Activated T-cell treated with anti-CD3 and anti-CD28 coated beads, Interleukin-2, amount 50 U/mL, for 24 hours (primary cell): ENCODE data around the gene DIS3L2.
"Not testable (repeated sequence)": the region's sequence is repeated elsewhere in the genome, so short reads cannot be mapped to it uniquely, and the experiment has no call there.

Source experiments
- DNase-seq: peaks from one replicate; pipeline ENCODE4 v3.0.0-alpha.2; 2020
- H3K27ac Mint-ChIP-seq: 2 replicates; pipeline ENCODE4 v1.8.0; 2020; ENCODE audit warnings: mild to moderate bottlenecking, mixed read lengths
- H3K27me3 Mint-ChIP-seq: 2 replicates; pipeline ENCODE4 v1.8.0; 2020; ENCODE audit warnings: mixed read lengths
- H3K36me3 Mint-ChIP-seq: 2 replicates; pipeline ENCODE4 v1.8.0; 2020; ENCODE audit warnings: low read depth, mixed read lengths
- H3K4me1 Mint-ChIP-seq: 2 replicates; pipeline ENCODE4 v1.8.0; 2020; ENCODE audit warnings: low read depth, mixed read lengths
- H3K4me3 Mint-ChIP-seq: 2 replicates; pipeline ENCODE4 v1.8.0; 2020; ENCODE audit warnings: mild to moderate bottlenecking, moderate library complexity, mixed read lengths
- H3K9me3 Mint-ChIP-seq: 2 replicates; pipeline ENCODE4 v1.8.0; 2020; ENCODE audit warnings: mixed read lengths

DIS3L2 gene

DNA sequence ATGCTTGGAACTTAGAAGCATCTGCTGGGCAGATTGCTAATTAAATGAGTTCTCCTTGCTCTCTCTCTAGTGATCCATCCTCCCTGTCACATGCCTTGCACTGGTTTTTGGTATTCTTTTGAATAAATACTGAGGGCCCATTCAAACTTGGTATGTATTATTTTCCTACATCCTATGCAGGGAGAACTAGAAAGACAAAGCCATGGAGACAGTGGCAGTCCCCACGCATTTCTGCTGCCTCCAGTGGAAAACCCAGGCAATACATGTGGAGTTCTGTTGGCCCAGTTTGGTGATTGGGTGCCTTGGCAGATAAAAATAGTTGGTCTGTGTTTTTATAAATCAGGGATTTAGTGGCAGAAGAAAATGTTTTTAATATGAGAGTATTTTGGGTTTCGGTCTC, 68.7 kb downstream of the DIS3L2 start:
- Mint-ChIP-seq H3K4me1 (peaks cover 33% of the 10 kb centered on the region), H3K27me3 (no peaks in the 10 kb centered on the region), H3K27ac (no peak overlapping the region)

DNA sequence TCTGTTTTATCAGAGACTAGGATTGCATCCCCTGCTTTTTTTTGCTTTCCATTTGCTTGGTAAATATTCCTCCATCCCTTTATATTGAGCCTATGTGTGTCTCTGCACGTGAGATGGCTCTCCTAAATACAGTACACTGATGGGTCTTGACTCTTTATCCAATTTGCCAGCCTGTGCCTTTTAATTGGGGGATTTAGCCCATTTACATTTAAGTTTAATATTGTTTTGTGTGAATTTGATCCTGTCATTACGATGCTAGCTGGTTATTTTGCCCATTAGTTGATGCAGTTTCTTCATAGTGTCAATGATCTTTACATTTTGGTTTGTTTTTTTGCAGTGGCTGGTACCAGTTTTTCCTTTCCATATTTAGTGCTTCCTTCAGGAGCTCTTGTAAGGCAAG, 73.8 kb downstream of the DIS3L2 start:
- not testable (repeated sequence) for DNase-seq, H3K27me3 Mint-ChIP-seq, H3K27ac Mint-ChIP-seq, H3K4me3 Mint-ChIP-seq
- peaks cover 30% of the 10 kb centered on the region for H3K9me3 Mint-ChIP-seq
- peaks cover 14% of the 10 kb centered on the region for H3K4me1 Mint-ChIP-seq
- H3K36me3 Mint-ChIP-seq, result peaks cover 89% of the 10 kb centered on the region

More for the DNA sequence above, 68.7 kb downstream of the DIS3L2 start:
- H3K9me3 Mint-ChIP-seq, result peaks cover 22% of the 10 kb centered on the region
- peaks cover 90% of the 10 kb centered on the region for H3K36me3 Mint-ChIP-seq
- no peak for DNase-seq
- no peak overlapping the region for H3K4me3 Mint-ChIP-seq

DNA sequence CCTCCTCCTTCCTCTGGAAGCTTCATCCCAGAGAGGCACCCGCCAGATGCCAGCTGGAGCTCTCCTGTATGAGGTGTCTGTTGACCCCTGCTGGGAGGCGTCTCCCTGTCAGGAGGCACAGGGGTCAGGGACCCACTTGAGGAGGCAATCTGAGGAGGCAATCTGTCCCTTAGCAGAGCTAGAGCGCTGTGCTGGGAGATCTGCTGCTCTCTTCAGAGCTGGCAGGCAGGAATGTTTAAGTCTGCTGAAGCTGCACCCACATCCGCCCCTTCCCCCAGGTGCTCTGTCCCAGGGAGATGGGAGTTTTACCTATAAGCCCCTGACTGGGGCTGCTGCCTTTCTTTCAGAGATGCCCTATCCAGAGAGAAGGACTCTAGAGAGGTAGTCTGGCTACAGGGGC, 75.4 kb downstream of the DIS3L2 start:
- DNase-seq, H3K4me3 Mint-ChIP-seq, H3K27ac Mint-ChIP-seq, H3K27me3 Mint-ChIP-seq: not testable (repeated sequence)
- Mint-ChIP-seq H3K9me3 (peaks cover 25% of the 10 kb centered on the region), H3K36me3 (peaks cover 80% of the 10 kb centered on the region), H3K4me1 (peaks cover 18% of the 10 kb centered on the region)

DNA sequence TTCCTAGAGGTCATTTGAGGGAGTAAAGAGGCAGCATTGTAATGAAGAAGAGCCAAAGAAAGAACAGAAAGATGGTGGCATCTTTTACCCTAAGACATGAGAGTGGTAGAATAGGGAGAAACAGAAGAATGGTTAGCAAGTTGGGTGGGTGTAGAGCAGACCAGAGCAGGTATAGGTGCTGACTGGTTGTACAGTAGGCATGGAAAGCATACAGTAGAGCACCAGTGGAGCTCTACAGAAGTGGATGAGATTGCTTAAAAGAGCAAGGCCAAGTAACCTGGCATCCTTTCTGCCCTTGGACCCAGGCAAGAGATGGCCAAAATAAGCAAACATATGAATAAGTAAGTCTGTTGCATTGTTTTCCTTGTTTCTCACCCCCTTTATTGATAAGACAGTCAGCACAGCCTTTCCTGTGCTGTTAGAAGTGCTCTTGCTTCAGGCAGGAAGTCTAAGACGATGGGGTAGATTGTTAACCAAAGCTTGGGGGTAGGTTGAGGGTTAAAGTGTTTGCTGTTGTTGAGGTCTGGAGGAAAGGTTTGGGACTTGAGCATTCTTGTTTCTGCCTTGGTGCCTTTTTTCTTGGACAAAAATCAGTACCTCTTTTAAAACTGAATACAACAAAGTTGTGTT, 76.9 kb downstream of the DIS3L2 start:
- H3K9me3 Mint-ChIP-seq, result peaks cover 22% of the 10 kb centered on the region
- no peak overlapping the region for H3K27ac Mint-ChIP-seq
- no peak overlapping the region for H3K4me3 Mint-ChIP-seq
- peaks cover 27% of the 10 kb centered on the region for H3K4me1 Mint-ChIP-seq
- H3K36me3 Mint-ChIP-seq, result peaks cover 76% of the 10 kb centered on the region
- DNase-seq, result no peak
- H3K27me3 Mint-ChIP-seq, result no peaks in the 10 kb centered on the region

DNA sequence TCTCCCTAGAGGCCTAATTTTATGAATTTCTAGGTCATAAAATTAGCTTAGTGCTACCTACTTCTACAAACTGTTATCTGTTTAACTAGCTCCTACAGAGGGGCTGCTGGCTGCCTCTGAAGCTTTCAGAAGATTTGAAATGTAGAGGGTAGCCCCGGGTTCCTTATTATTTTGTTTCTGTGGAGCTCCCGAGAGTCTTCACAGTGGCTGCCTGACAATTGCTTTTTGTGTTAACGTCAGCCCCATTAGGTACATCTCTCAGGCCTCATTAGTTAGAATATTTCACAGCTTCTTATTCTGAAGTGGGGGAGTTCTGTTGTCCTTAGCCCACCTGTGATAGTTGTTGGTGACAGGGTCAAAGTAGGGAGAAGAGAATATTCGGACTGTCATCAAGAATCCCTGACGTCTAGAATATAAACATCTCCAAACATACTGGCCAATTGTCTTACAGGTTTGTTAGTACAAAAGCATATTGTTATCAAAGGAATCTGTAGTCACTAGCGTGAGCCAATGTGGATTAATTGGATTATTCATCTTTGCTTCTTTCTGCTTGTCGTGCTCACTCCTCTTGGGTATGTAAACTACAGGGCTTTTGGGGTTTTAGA, 77.5 kb downstream of the DIS3L2 start:
- H3K27me3 Mint-ChIP-seq, result no peaks in the 10 kb centered on the region
- H3K4me3 Mint-ChIP-seq, result no peak overlapping the region
- DNase-seq, result no peak
- no peak overlapping the region for H3K27ac Mint-ChIP-seq
- peaks cover 72% of the 10 kb centered on the region for H3K36me3 Mint-ChIP-seq
- H3K4me1 Mint-ChIP-seq, result peaks cover 29% of the 10 kb centered on the region
- peaks cover 19% of the 10 kb centered on the region for H3K9me3 Mint-ChIP-seq

DNA sequence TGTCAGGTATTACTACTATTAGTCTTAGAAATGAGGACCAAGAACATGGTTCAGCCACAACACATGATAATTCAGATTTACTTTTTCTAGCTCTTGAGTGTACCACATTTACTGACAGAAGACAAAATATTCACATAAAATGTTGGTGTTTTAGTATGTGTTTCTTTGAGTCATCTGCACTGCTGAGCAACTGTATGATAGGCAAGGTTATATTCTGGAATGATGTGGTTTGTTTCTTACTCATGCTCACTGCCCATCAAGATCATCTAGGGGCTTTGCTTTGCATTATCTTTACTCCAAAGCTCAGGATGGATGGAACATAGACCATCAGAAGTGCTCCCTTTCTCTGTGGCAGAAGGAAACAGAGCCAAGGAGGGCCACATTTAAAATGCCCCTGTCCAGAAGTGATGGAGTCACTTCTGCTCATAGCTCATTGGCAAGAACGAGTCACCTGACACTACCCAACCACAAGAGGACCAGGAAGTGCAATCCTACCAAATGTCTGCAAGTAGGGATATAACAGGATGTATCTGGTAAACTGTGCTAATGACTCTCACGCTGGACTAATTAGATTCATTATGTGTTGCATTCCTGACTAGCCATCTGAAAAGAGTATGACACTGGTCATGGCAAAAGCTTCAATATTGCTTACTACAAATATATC, 81.5 kb downstream of the DIS3L2 start:
- H3K4me1 Mint-ChIP-seq, result peaks cover 21% of the 10 kb centered on the region
- DNase-seq, result no peak
- H3K27me3 Mint-ChIP-seq, result no peaks in the 10 kb centered on the region
- H3K9me3 Mint-ChIP-seq, result no peaks in the 10 kb centered on the region
- H3K36me3 Mint-ChIP-seq, result peaks cover 53% of the 10 kb centered on the region
- H3K27ac Mint-ChIP-seq, result no peak overlapping the region
- H3K4me3 Mint-ChIP-seq, result no peak overlapping the region

DNA sequence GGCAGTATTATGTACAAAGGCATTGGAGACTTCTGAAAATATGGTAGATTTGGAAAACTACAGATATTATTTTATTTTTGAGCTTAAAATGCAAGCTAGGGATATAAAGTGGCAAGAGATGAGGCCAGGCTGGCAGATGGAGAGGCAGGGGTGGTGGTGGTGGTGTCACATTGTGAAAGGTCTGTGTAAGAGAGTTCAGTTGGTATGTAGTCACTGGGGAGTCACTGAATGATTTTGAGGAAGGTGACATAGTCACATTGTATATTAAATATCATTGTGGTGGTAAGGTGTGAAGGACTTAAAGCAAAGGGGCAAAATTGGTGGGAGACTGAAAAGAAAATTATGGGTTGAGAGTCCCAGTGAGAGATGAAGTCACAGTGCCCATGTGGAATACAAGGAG, 82.5 kb downstream of the DIS3L2 start:
- Mint-ChIP-seq H3K4me1 (peaks cover 17% of the 10 kb centered on the region), H3K27me3 (no peaks in the 10 kb centered on the region), H3K4me3 (no peak overlapping the region), H3K27ac (no peak overlapping the region), H3K9me3 (no peaks in the 10 kb centered on the region), H3K36me3 (peaks cover 53% of the 10 kb centered on the region)
- no peak for DNase-seq

DNA sequence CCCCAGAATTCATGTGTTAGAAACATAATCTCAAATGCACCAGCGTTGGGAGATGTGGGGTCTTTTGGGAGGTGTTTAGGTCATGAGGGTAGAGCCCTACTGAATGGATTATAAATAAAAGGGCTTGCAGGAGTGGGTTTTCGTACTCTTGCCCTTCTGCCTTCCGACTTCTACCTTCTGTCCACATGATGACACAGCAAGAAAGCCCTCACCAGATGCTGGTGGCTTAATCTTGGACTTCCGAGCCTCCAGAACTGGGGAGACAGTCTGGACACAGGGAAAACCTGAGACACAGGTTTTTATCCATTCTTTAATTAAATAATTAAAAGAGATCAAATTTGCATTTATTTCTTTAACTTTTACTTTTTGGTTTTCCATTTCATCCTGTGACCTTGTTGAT, 87.8 kb downstream of the DIS3L2 start:
- DNase-seq, result no peak
- Mint-ChIP-seq H3K9me3 (no peaks in the 10 kb centered on the region), H3K36me3 (peaks cover 27% of the 10 kb centered on the region)

DNA sequence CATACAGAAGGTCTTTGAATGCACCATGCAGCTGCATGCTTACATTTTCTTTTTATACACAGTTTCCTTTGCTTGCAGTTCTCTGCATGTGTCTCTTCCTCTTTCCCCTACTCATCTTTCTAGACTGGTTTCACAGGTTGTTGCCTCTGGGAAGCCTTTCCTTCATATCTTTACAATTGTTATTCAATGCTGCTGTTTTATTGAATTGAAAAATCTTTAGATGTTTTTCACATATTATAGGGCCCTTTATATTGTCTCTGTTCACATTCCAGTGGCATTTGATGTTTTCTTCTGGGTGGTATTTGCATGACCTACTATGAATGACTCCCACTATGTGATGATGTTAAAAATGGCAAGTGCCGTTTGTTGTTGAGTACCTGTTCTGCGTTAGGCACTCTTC, 91.1 kb downstream of the DIS3L2 start:
- H3K4me1 Mint-ChIP-seq, result peaks cover 20% of the 10 kb centered on the region
- no peaks in the 10 kb centered on the region for H3K27me3 Mint-ChIP-seq
- DNase-seq, result no peak
- peaks cover 20% of the 10 kb centered on the region for H3K36me3 Mint-ChIP-seq
- H3K4me3 Mint-ChIP-seq, result no peak overlapping the region
- no peaks in the 10 kb centered on the region for H3K9me3 Mint-ChIP-seq
- no peak overlapping the region for H3K27ac Mint-ChIP-seq

More for the DNA sequence above, 87.8 kb downstream of the DIS3L2 start:
- Mint-ChIP-seq H3K27me3 (no peaks in the 10 kb centered on the region), H3K4me3 (no peak overlapping the region), H3K27ac (no peak overlapping the region), H3K4me1 (peaks cover 9% of the 10 kb centered on the region)

DNA sequence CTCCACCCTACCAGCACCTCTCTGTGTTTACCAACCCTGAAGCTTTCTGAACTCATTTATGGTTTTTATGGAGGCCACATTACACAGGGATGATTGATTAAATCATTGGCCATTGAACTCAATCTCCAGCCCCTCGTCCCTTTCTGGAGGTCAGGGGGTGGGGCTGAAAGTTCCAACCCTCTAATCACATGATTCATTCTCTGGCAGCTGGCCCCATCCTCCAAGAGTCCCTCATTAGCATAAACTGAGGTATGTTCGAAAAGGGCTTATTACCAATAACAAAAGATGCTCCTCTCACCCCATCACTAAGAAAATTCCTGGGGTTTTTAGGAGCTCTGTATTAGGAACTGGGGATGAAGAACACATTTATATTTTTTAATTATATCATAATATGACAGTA, 92.3 kb downstream of the DIS3L2 start:
- Mint-ChIP-seq H3K9me3 (no peaks in the 10 kb centered on the region), H3K27ac (no peak overlapping the region), H3K4me3 (no peak overlapping the region), H3K36me3 (peaks cover 14% of the 10 kb centered on the region), H3K4me1 (peaks cover 32% of the 10 kb centered on the region), H3K27me3 (no peaks in the 10 kb centered on the region)
- DNase-seq, result no peak

DNA sequence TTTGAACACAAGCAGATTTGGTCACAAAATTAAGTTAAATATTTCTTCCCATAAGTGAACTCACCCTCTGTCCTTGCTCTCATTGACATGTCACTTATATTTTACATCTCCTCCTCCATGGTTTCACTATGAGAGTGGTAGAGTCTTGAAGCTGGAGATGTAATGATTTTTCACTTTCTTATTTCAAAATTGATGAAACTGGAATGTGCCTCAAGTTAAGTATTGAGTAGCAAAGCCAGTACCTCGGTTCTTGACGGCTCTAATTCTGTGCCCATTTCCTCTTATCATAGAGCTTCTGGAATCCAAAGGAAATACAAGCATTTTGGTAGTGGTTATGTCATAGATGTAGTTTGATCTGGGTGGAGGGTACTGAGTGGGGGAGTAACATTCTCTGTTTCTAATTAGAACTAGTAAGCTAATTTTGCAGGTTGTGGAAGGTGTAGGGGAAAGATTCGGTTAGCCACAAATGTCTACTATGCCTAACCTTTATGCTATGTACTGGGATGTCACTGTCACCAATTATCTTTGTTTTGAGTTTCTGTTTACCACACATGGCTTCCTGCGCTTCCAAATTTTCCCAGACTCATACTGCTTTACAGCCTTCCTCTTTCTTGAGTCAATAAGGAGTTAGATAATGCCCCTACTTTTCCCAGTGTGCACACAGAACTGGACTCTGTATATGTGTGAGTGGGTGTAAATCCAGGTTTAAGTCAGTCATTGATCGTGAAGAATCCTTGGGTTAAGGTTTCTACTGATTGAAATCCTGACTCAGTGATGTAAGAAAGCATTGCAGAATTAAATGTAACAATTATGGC, 96.8 kb downstream of the DIS3L2 start:
- H3K27ac Mint-ChIP-seq, result peak overlapping the region; percentile 85
- H3K27me3 Mint-ChIP-seq, result no peaks in the 10 kb centered on the region
- H3K9me3 Mint-ChIP-seq, result peaks cover 4% of the 10 kb centered on the region
- H3K4me3 Mint-ChIP-seq, result no peak overlapping the region
- no peak for DNase-seq
- peaks cover 53% of the 10 kb centered on the region for H3K4me1 Mint-ChIP-seq
- peaks cover 18% of the 10 kb centered on the region for H3K36me3 Mint-ChIP-seq

DNA sequence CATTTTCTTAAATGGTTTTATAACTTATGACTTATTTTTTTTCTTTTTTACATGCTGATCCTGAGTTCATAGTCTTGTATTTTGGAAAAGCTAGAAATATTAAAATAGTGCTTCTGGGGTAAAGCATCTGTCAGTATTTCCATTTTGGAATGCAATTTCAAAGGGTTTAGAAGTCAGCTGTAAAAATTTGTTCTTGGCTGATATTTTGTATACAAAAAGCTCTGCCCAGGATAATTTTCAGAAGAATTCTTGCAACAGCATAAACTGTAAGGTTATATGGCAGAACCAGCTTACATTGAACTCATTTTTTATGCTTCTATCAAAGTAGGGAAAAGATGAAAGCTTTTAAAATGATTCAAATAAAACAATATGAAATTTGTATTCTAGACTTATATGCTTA, 97.4 kb downstream of the DIS3L2 start:
- H3K9me3 Mint-ChIP-seq, result peaks cover 4% of the 10 kb centered on the region
- H3K4me3 Mint-ChIP-seq, result no peak overlapping the region
- H3K27me3 Mint-ChIP-seq, result no peaks in the 10 kb centered on the region
- no peak for DNase-seq
- no peak overlapping the region for H3K27ac Mint-ChIP-seq
- H3K4me1 Mint-ChIP-seq, result peaks cover 51% of the 10 kb centered on the region
- H3K36me3 Mint-ChIP-seq, result peaks cover 15% of the 10 kb centered on the region

DNA sequence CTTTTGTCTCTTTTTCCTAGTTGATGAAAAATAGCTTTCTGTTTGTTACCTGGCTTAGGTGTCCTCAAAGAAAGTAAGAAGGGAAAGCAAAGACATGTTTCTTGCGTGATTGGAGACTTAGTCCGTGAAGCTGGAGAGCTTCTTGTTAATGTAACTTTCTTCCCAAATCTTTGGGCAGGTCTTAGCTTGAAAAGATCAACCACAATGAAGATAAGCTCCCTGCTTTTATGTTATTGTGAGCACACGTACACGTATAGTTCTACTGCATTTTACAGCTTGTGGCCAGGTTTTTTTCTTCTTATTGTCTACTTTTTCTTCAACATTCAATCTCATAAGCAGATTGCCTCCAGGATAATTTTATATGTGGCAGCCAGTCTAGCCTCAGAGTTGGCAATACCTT, 99.8 kb downstream of the DIS3L2 start:
- no peaks in the 10 kb centered on the region for H3K27me3 Mint-ChIP-seq
- peaks cover 11% of the 10 kb centered on the region for H3K36me3 Mint-ChIP-seq
- H3K4me1 Mint-ChIP-seq, result peaks cover 59% of the 10 kb centered on the region
- DNase-seq, result no peak
- no peak overlapping the region for H3K4me3 Mint-ChIP-seq
- H3K27ac Mint-ChIP-seq, result no peak overlapping the region
- H3K9me3 Mint-ChIP-seq, result peaks cover 4% of the 10 kb centered on the region

DNA sequence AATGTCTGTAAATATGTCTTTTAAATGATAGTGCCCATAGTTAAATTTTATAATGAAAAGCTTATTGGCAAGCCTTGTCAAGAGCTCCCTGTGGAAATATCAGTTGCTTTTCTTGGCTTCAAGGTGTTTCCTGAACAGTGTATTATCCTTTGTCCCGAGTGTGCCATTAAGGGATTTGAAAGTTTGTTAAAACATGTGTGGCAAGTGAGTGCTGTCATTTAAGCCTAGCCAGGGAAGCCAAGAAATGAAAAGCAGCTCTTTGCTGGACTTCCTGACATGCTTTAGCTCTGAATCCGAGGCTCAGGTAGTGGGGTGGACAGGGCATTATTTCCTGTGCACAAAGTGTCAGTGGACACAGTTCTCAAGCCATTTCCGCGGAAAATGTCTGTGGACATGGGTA, 111.5 kb downstream of the DIS3L2 start:
- Mint-ChIP-seq H3K9me3 (no peaks in the 10 kb centered on the region), H3K27ac (no peak overlapping the region), H3K4me3 (no peak overlapping the region), H3K36me3 (no peaks in the 10 kb centered on the region), H3K27me3 (no peaks in the 10 kb centered on the region), H3K4me1 (peaks cover 59% of the 10 kb centered on the region)
- DNase-seq, result no peak
